GM19324 (cell line): ENCODE data around the gene FAM9A.

Experiments used
- ATAC-seq: cut with Tn5 transposase; IDR thresholded peaks from one replicate; pipeline ENCODE4 v1.9.1; 2021; ENCODE audit warnings: mild to moderate bottlenecking, moderate library complexity; ENCODE audit not compliant: unreplicated experiment, low FRiP score

Gene FAM9A

GRCh38 chrX:8801041-8801599 lies at the start of gene FAM9A:
FAM9A (minus strand) TSS chrX:8801383; CDS start chrX:8800171, 1,212 bp downstream.
- no peak for ATAC-seq

- no peak for ATAC-seq
These were observed 49.3 kb upstream of the FAM9A start for GRCh38 chrX:8850478-8850877.

- ATAC-seq = no peak
These were observed 48.8 kb upstream of the FAM9A start for GRCh38 chrX:8849945-8850344.

- no peak for ATAC-seq
These were observed 48.3 kb upstream of the FAM9A start for GRCh38 chrX:8849458-8849857.

- no peak for ATAC-seq
These were observed 47.7 kb upstream of the FAM9A start for GRCh38 chrX:8848911-8849310.

GRCh38 chrX:8848441-8848840 lies 47.3 kb upstream of the FAM9A start:
- no peak for ATAC-seq

- no peak for ATAC-seq
These were observed 46.2 kb upstream of the FAM9A start for GRCh38 chrX:8847360-8847759.

GRCh38 chrX:8846266-8846665 lies 45.1 kb upstream of the FAM9A start:
- ATAC-seq = no peak

GRCh38 chrX:8845469-8845868 lies 44.3 kb upstream of the FAM9A start:
- ATAC-seq = no peak

GRCh38 chrX:8845060-8845459 lies 43.9 kb upstream of the FAM9A start:
- no peak for ATAC-seq

GRCh38 chrX:8844157-8844556 lies 43.0 kb upstream of the FAM9A start:
- ATAC-seq = no peak

GRCh38 chrX:8841911-8842310 lies 40.7 kb upstream of the FAM9A start:
- ATAC-seq = no peak

- ATAC-seq = no peak
These were observed 33.2 kb upstream of the FAM9A start for GRCh38 chrX:8834392-8834791.

GRCh38 chrX:8832582-8833378 lies 31.6 kb upstream of the FAM9A start:
- ATAC-seq = no peak

- ATAC-seq = no peak
These were observed 22.5 kb upstream of the FAM9A start for GRCh38 chrX:8823698-8824097.

GRCh38 chrX:8822002-8822401 lies 20.8 kb upstream of the FAM9A start:
- no peak for ATAC-seq

GRCh38 chrX:8820910-8821527 lies 19.8 kb upstream of the FAM9A start:
- ATAC-seq = no peak

- no peak for ATAC-seq
These were observed 14.4 kb upstream of the FAM9A start for GRCh38 chrX:8815460-8816065.

- no peak for ATAC-seq
These were observed 11.9 kb upstream of the FAM9A start for GRCh38 chrX:8813036-8813435.

- no peak for ATAC-seq
These were observed 10.4 kb upstream of the FAM9A start for GRCh38 chrX:8811611-8812010.

GRCh38 chrX:8808661-8809060 lies 7.5 kb upstream of the FAM9A start:
- ATAC-seq = no peak
